Hepatocyte (in vitro differentiated cells): ENCODE data around the gene CCDC85C.

ENCODE experiments used
- EZH2 ChIP-seq: fragments of 200-600 bp; sonication (generic); IDR thresholded peaks from 2 replicates; pipeline ENCODE4 v1.6.1; 2016; ENCODE audit warnings: antibody characterized with exemption, mild to moderate bottlenecking, borderline replicate concordance
- EZH2phosphoT487 ChIP-seq: fragments of 200-600 bp; sonication (generic); IDR thresholded peaks from one replicate; pipeline ENCODE4 v1.6.1; 2018; ENCODE audit warnings: antibody characterized with exemption, mild to moderate bottlenecking, low read depth, moderate library complexity; ENCODE audit not compliant: unreplicated experiment, severe bottlenecking
- TF ChIP-seq, protein P1 (sequence below): fragments of 200-600 bp; sonication (generic); IDR thresholded peaks from 2 replicates; pipeline ENCODE4 v1.5.1; 2016; ENCODE audit warnings: antibody characterized with exemption, mild to moderate bottlenecking; ENCODE audit not compliant: poor library complexity

DNA sequence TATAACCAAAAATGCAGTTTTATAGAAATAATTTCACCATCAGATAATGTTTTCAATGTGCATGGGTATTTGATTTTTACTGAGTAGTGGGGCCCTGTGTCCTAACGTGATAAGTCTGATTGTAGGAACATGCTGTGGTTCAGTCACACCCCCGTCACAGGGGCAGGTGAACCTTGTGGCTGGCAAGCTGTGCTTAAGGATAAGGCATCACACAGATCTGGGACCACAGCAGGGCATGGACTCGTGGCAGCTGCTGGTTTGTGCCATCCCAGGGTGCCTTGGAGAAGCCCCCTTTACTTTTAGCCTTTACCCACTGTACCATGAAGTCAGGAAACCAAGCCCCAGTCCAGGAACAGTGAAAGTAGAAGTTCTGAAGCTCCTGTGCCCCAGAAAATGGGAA is 106.1 kb downstream of the CCDC85C start:
- no peak for TF ChIP-seq EZH2
- TF ChIP-seq, protein P1, sequence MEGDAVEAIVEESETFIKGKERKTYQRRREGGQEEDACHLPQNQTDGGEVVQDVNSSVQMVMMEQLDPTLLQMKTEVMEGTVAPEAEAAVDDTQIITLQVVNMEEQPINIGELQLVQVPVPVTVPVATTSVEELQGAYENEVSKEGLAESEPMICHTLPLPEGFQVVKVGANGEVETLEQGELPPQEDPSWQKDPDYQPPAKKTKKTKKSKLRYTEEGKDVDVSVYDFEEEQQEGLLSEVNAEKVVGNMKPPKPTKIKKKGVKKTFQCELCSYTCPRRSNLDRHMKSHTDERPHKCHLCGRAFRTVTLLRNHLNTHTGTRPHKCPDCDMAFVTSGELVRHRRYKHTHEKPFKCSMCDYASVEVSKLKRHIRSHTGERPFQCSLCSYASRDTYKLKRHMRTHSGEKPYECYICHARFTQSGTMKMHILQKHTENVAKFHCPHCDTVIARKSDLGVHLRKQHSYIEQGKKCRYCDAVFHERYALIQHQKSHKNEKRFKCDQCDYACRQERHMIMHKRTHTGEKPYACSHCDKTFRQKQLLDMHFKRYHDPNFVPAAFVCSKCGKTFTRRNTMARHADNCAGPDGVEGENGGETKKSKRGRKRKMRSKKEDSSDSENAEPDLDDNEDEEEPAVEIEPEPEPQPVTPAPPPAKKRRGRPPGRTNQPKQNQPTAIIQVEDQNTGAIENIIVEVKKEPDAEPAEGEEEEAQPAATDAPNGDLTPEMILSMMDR = no peak
- no peak for TF ChIP-seq EZH2phosphoT487
